Heart right ventricle (tissue), 16 donors: ENCODE data around the gene H2AZ1. TPM values are rescaled to one million over a fixed set of nuclear protein-coding genes. Genes with fewer than 3 reads are reported as not detected.

Experiments used
- ATAC-seq, 8 donors: fragments of 200-7000 bp; cut with Tn5 transposase; one replicate each; pipeline ENCODE4 v1.9.1; 2020; ENCODE audit warnings: mild to moderate bottlenecking in 8 of 8, moderate library complexity in 8 of 8, moderate number of reproducible peaks in 1 of 8
- DNase-seq, 2 donors: peaks; one replicate each; pipeline ENCODE4 v3.0.0-alpha.2; 2020
- H3K27ac ChIP-seq, 10 donors: fragments of 200-600 bp; sonication (generic) in 2 of 10; one replicate each; pipeline versions ENCODE4 v1.5.0 to v1.8.0; 2020 to 2022; ENCODE audit warnings: mild to moderate bottlenecking in 3 of 10
- H3K27me3 ChIP-seq, 7 donors: fragments of 200-600 bp; one replicate each; pipeline ENCODE4 v1.8.0; 2021 to 2022; ENCODE audit warnings: mild to moderate bottlenecking in 2 of 7
- H3K36me3 ChIP-seq, 9 donors: fragments of 200-600 bp; sonication (generic) in 1 of 9; one replicate each; pipeline versions ENCODE4 v1.5.0 to v1.8.0; 2020 to 2022; ENCODE audit warnings: mild to moderate bottlenecking in 2 of 9
- H3K4me1 ChIP-seq, 9 donors: fragments of 200-600 bp; sonication (generic) in 1 of 9; one replicate each; pipeline versions ENCODE4 v1.5.0 to v1.8.0; 2020 to 2022; ENCODE audit warnings: mild to moderate bottlenecking in 4 of 9
- H3K4me3 ChIP-seq, 10 donors: fragments of 200-600 bp; sonication (generic) in 2 of 10; one replicate each; pipeline versions ENCODE4 v1.5.0 to v1.8.0; 2020 to 2022; ENCODE audit warnings: mild to moderate bottlenecking in 7 of 10, moderate library complexity in 2 of 10
- H3K9me3 ChIP-seq, 11 donors: fragments of 200-600 bp in 10 of 11; sonication (generic) in 2 of 11; one replicate each; pipeline versions ENCODE4 v1.5.0 to v1.8.0; 2013 to 2022; ENCODE audit warnings: mild to moderate bottlenecking in 2 of 11, control low read depth in 1 of 11, moderate library complexity in 1 of 11
- CTCF ChIP-seq, 9 donors: fragments of 200-600 bp; sonication (generic) in 2 of 9; IDR thresholded peaks; one replicate each; pipeline versions ENCODE4 v1.5.0 to v1.8.0; 2021 to 2022; ENCODE audit warnings: antibody characterized with exemption in 9 of 9, mild to moderate bottlenecking in 5 of 9, moderate library complexity in 1 of 9
- WGBS, 2 donors: extraction: QIAGEN DNeasy Blood & Tissue Kit; methylation state at CpG; one replicate each; pipeline ENCODE4 v1.1.7; 2013; ENCODE audit warnings: inconsistent platforms in 1 of 2; 5-methylcytosine and 5-hydroxymethylcytosine counted together
- intact Hi-C, 10 donors: fragments of 100-400 bp; cut with DNase I; formaldehyde crosslinking; loops; one replicate each; pipeline versions ENCODE4 v1.11.1 to v1.14.2; 2022
- polyA plus RNA-seq, 2 donors: library from polyadenylated mRNA; stranded (reverse); fragments of 200-250 nt; gene quantifications; one replicate each; pipeline ENCODE4 v1.2.3, GENCODE V29; 2013
- total RNA-seq, 10 donors: library from RNA; stranded (reverse); fragmentation: NEBNext Ultra II Directional in 3 of 10; extraction: Animal tissue kit (Norgen Biotek cat#: 25700) in 3 of 10; gene quantifications; one replicate each; pipeline versions ENCODE4 v1.2.1 to v1.2.4, GENCODE V29; 2021 to 2023
- donor health status: Arrhythmogenic right ventricular cardiomyopathy.
- donor health status: ischemic (EF 13 %, LVEDD 7.1; RV severe dilation, severe dysfunction).
- donor health status: healthy with polysubstance abuse.
- donor health status: DM: no; HTN: yes; CAD: no.
- donor health status: DM: no; HTN: no; CAD: no.
- donor health status: ischemic (EF 25% LVEDD 6.9; RV normal size, moderate dysfunction).
- donor health status: ischemic (EF 25% LVEDD 5.7; RV mildly dilated, moderate dysfunction).
- donor health status: healthy.
- donor health status: DM: yes; HTN: yes; CAD: no.
- donor health status: Ischemic cardiomyopathy.
- donor health status: ischemic (EF 35%, LVEDD 5.7; RV mildly dilated, moderate dysfunction).
- donor health status: nonischemic (EF 11% LVEDD 7.7; RV severe dilation, severe dysfunction).
- donor health status: DM: yes; HTN: yes; CAD: no.
- donor health status: PGD.
- donor health status: ischemic (EF 29% LVEDD 5.4; RV normal size, mild dysfunction).
- donor health status: nonischemic (EF 23%, LVEDD 6.1; RV moderate dilation, normal function).

The H2AZ1 gene
- total and polyA plus RNA-seq, 12 donors, result 34.8 to 211 (median 49.4) TPM

DNA sequence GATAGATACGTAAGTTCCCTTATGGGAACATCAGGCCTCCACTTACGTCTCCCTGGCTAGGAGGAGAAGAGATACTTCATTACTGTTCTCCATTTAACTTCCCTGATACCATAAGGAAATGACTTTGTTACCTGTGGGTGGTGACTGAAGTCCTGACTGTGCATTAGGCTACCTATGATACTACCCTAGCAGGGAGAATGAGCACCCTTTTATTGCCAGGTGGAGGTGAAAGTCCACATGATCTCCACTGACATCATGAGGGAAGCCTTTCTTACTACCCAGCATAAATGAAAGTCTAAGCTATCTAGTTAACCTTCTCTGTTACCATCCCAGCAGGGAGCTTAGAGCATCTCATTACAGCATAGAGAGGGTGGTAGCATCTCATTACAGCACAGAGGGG, 31.4 kb downstream of the H2AZ1 start:
- 98 to 99% methylated on average over 2 of the region's 2 CpGs for WGBS, 2 donors
- no peak overlapping the region for H3K27ac ChIP-seq
- ATAC-seq, result no peak
- peaks cover 0 to 15% (median 6%) of the 10 kb centered on the region in 11 donors for H3K9me3 ChIP-seq
- DNase-seq, result no peak
- peaks cover 0 to 100% (median 13%) of the 10 kb centered on the region in 9 donors for H3K36me3 ChIP-seq
- H3K4me3 ChIP-seq, result no peak overlapping the region
- intact Hi-C loops, result no loop called here
- H3K27me3 ChIP-seq, result no peaks in the 10 kb centered on the region
- no peak for TF ChIP-seq CTCF (IDR thresholded peaks at IDR 0.05)
- no peaks in the 10 kb centered on the region for H3K4me1 ChIP-seq

DNA sequence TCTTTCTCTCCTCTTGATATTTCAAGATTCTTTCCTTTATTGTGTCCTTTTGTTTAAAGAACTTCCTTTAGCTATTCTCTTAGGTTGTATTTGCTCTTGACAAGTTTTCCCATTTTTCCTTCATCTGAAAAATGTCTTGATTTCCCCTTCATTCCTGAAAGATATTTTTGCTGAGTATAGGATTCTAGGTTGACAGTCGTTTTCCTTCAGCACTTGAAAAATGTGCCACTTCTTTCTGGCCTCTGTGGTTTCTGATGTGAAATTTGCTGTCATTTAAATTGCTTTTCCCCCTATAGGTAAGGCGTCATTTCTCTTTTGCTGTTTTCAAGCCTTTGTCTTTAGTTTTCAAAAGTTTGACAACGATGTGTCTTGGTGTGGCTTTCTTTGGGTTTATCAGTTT, 32.5 kb downstream of the H2AZ1 start:
- Histone ChIP-seq H3K4me3 (no peak overlapping the region), H3K4me1 (no peaks in the 10 kb centered on the region), H3K9me3 (peaks cover 0 to 15% (median 6%) of the 10 kb centered on the region in 11 donors), H3K27ac (no peak overlapping the region), H3K36me3 (peaks cover 0 to 100% (median 13%) of the 10 kb centered on the region in 9 donors), H3K27me3 (no peaks in the 10 kb centered on the region)
- no peak for ATAC-seq
- TF ChIP-seq CTCF (IDR thresholded peaks at IDR 0.05), result no peak
- 96 to 97% methylated on average over 3 of the region's 3 CpGs for WGBS, 2 donors
- intact Hi-C loops, result no loop called here
- DNase-seq, result no peak

- Histone ChIP-seq H3K27ac (no peak overlapping the region), H3K36me3 (peaks cover 0 to 89% (median 13%) of the 10 kb centered on the region in 9 donors), H3K4me3 (no peak overlapping the region), H3K9me3 (peaks cover 0 to 15% (median 6%) of the 10 kb centered on the region in 11 donors), H3K27me3 (no peaks in the 10 kb centered on the region), H3K4me1 (no peaks in the 10 kb centered on the region)
- ATAC-seq, result no peak
- no peak for DNase-seq
- TF ChIP-seq CTCF (IDR thresholded peaks at IDR 0.05), result no peak
- intact Hi-C loops, result no loop called here
- 88 to 94% methylated on average over 2 of the region's 2 CpGs for WGBS, 2 donors
These were observed 34.6 kb downstream of the H2AZ1 start for GRCh38 chr4:99915449-99915848.

Other genes with a start within 250 kb of the H2AZ1 start
- gene DAPP1, start 133.4 kb downstream of the H2AZ1 start, total RNA-seq, result 1 to 10 TPM in 2 of 10 donors, under 1 TPM in 7, not detected in 1; 0.16 to 5.4 (median 0.72) TPM
- under 1 TPM; 0.16 to 0.22 TPM for gene DAPP1, start 133.4 kb downstream of the H2AZ1 start, polyA plus RNA-seq
- gene LAMTOR3, start 55.8 kb downstream of the H2AZ1 start, total RNA-seq, result 10 to 100 TPM; 31.2 to 37.4 (median 35.5) TPM
- gene LAMTOR3, start 55.8 kb downstream of the H2AZ1 start, polyA plus RNA-seq, result 10 to 100 TPM; 29.0 to 29.4 TPM
- 10 to 100 TPM; 11.7 to 25.9 (median 20.8) TPM for gene DNAJB14, start 3.7 kb downstream of the H2AZ1 start, total RNA-seq
- 1 to 10 TPM; 4.7 to 8.5 TPM for gene DNAJB14, start 3.7 kb downstream of the H2AZ1 start, polyA plus RNA-seq
- 1 to 10 TPM in 4 of 10 donors, under 1 TPM in 6; 0.14 to 2.1 (median 0.65) TPM for gene DDIT4L, start 240.2 kb upstream of the H2AZ1 start, total RNA-seq
- under 1 TPM; 0.49 to 0.59 TPM for gene DDIT4L, start 240.2 kb upstream of the H2AZ1 start, polyA plus RNA-seq